ENCODE data around the gene SMIM15.
"Not testable (repeated sequence)": the region's sequence is repeated elsewhere in the genome, so short reads cannot be mapped to it uniquely, and the experiment has no call there.

- TF ChIP-seq TAF1 (IDR thresholded peaks at IDR 0.05; ENCODE audit: borderline replicate concordance, low read depth, low read length); TCF12 (IDR thresholded peaks at IDR 0.05); CTCF (IDR thresholded peaks at IDR 0.05); RAD21 (IDR thresholded peaks at IDR 0.05; ENCODE audit: low read length); TEAD4 (IDR thresholded peaks at IDR 0.05; ENCODE audit: borderline replicate concordance, insufficient read depth); GABPA (IDR thresholded peaks at IDR 0.05; ENCODE audit: low read depth); USF1 (IDR thresholded peaks at IDR 0.05; ENCODE audit: borderline replicate concordance, low read depth); GATA2 (CRISPR knock-in tag; IDR thresholded peaks at IDR 0.05); EP300 (IDR thresholded peaks at IDR 0.05; ENCODE audit: borderline replicate concordance in 1 of 2, low read depth in 1 of 2, low read length in 1 of 2); FOXM1 (IDR thresholded peaks at IDR 0.05; ENCODE audit: low read depth); MEF2A (IDR thresholded peaks at IDR 0.05; ENCODE audit: borderline replicate concordance, low read depth); MAX (IDR thresholded peaks at IDR 0.05; ENCODE audit: low read depth); RFX5 (IDR thresholded peaks at IDR 0.05; ENCODE audit: low read length): not testable (repeated sequence)
These were observed 25.6 kb upstream of the SMIM15 start for GRCh38 chr5:61187826-61188225.
